HG02884 (cell line): ENCODE results near the gene CCDC88C.

ENCODE experiments used
- ATAC-seq: cut with Tn5 transposase; IDR thresholded peaks from one replicate; pipeline ENCODE4 v1.9.1; 2021; ENCODE audit warnings: mild to moderate bottlenecking, moderate library complexity; ENCODE audit not compliant: unreplicated experiment

Gene CCDC88C

DNA sequence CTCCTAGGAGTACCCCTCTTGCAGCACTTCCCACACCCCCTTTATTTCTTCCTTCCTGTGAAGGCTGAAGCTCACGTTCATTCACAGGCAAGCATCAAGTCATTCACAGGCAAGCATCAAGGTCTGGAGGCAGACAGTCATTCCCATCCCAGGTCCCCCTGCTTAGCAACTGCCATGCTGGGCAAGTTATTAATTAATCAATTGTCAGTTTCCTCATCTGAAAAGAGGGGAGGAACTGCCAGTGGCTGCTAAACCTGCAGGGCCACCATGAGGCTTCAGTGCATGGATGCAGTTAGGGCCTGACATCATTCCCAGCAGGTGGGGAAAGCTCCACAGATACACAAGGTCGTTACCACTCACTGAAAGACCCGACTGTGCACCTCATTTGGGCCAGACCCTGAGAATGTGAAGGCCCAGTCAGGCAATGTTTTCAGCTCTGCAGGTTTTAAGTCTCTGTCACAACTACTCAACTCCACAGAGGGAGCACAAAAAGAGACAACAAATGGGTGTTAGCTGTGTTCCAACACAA lies 88.1 kb downstream of the CCDC88C start:
- ATAC-seq = no peak

DNA sequence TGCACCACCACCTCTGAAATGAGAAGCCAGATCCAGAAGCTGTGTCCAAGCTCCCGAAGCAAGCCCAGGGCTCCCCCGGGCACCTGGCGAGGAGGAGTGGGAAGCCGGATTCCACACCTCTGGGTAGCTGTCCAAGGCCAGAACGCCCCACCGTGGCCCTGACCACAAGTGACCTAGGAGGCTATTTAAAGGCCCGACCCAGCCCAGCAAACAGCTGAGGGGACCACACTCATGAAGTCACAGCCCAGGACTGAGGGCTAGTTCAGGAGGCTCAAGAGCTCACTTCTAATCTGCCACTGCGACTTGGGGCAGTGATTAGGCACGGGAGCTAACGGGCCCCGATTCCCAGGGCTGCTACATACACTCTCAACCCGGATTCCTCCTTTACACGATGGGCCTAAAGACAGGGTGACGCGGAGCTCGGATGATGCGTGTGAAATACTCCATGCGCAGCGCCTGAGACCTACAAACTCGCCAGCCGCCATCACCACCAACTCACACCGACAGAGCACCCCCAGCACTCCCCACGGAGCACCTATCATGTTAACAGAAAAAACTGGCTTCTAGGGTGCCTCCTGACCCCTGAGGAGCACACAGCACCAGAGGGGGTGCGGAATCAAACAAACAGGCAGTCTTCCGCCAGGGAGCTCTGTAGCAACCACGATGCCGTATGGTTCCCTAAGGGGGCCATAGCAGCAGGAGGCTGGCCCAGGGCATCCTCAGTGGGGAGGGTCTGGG lies 89.1 kb downstream of the CCDC88C start:
- no peak for ATAC-seq

DNA sequence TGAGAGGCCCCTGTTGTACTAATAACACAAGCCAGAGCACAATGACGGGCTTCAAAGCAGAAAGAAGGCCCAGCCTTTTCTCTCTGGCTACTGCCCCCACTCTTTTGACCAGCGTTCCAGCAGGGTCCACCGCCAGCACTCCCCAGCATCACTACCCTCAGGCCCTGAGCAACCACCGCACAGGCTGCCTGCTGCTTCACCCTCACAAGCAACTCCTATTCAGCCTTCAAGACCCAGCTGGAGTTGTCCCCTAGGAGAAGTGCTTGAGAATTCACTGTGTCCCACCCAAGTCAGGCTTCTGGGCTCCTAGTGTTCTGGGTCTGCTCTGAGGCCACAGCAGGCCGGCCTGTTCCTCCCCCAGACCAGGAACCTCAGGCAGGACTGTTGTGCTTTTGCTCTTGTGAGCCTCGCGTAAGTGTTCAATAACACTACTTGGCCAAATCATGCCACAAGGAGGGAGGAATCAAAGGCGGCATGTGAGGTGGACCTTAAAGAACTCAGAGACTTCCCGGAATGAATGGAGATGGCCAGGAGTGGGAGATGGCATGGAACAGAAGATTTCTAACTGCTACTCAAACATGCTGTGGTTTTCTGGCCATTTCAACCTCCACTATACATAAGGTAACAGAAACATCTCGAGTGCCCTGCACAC lies 89.8 kb downstream of the CCDC88C start:
- no peak for ATAC-seq

DNA sequence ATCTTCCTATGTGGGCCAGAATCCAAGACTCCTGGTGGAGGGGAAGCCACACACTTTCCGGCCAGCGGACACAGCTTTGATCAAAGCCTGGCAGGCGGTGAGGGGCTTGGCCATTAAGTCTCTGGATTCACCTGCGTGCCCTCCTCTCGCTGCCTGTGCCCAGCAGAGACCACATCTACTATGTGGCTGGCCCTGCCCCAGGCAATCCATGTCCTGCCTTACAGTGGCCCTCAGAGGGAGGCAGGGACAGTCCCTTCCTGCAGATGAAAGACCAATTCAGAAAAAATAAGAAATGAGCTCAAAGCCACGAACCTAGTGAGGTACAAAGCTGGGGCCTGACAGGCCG lies 90.4 kb downstream of the CCDC88C start:
- no peak for ATAC-seq

DNA sequence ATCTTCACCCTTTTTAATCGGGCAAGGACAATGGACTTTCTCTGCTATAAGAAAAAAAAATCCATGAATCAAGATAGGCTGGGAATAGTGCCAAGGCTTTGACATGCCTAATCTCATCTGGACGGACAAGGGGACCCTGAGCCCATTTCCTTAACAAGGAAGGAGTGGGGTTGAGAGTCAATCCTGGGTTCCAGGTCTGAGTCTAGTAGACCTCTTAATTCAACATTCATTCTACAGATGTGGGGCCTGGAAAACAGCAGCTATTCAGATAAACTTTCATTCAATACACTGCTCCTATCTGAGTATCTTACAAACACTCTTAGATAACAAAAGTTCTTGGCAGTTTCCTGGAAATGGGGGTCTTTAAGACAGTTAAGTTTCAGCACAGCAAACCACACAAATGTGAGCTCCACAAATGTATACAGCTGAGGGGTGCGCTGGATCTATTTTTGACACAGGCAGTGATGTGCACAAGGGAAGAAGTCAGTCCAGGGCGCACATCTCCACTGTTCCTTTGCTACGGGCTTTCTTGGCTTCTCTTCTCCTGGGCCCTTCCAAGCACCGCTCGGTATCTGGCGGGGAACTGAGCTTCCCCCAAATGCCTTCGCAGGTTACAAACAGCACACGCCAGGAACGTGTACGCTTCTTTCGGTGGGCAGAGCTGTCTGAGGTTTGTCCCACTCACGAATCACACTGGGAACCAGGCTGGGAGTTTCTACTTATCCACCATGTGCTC lies 90.9 kb downstream of the CCDC88C start:
- ATAC-seq = no peak

DNA sequence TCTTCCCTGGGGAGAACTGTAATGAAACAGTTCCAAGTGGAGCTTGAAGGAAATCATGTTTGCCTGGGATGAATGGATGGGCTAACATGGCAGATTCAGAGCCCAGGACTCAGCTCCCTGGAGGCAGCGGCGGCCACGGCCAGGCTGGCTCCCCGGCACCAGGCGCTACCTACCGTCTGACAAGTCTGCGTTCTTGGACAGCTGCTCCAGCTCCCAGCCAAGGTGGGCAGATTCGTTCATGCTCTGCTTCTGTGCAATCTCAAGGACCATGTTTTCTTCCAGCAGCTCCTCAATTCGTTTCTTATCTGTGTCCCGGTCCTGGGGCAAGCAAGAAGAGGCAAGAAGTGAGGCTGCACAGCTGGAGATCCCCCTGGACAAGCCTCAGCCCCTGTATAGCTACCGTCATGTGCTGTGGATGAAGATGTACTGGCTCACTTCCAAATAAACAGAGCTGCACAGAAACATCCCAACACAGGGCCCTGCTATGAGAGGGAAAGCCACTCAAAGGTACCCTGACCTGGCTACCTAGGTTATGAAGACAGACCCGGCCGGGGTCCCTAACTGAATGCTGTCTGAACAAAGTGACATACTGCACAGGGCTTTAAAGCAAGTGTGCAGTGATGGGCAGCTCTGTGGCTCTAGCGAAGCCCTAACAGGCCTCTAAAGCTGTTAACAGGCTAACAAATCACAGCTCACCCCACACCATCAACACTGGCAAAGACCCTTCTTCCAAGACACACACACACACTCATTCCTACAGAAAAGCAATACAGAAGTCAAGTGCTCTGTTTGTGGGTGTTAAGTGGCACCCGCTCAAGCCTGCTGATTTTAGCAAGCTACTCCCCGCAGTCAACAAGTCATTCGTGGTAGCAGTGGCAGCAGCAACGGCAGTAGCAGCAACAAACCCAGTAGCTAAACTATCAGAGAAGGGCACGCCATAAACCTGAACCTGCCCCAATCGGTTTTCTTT lies 92.7 kb downstream of the CCDC88C start:
- no peak for ATAC-seq

DNA sequence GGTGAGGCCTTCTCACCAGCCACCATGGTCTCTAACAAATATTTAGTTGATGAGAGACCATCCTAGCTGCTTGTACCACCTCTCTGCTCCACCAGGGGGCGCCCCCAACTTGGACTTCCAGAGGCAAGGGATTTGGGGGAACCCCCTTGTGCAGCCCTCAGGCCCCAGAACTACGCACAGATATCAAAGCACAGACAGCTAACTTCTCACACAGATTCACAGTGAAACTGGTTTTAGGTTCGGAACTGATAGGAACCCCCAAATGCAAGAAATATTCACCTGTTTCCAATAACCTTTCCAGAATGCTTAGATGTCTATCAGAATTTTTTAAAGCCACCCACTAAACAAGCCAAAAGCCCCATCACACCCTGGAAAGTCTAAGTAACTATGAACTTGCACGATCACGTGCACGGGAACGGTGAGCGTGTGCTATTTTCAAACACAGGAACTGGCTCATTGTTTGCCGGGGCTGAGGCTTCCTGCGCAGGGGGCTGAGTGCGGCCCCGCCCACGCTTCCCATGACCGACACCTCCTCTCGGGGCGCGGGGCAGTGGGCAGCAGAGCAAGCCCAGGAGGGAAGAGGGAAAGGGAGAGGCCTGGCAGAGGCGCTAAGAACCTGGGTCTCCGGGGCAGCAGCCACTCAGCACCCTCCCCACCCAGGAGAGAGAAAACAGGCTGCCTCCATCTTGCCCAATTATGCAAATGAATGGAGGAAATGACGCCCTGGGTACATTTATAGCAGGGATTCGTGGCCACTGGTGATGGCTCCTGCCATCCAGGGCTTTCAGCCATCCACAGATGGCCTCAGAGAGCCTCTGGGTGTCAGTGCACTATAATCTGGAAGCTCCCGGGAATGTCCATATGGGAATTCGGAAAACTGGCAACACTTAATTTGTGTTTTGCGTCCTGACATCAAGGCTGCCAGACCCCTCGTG lies 93.7 kb downstream of the CCDC88C start:
- ATAC-seq = peak; percentile 71

DNA sequence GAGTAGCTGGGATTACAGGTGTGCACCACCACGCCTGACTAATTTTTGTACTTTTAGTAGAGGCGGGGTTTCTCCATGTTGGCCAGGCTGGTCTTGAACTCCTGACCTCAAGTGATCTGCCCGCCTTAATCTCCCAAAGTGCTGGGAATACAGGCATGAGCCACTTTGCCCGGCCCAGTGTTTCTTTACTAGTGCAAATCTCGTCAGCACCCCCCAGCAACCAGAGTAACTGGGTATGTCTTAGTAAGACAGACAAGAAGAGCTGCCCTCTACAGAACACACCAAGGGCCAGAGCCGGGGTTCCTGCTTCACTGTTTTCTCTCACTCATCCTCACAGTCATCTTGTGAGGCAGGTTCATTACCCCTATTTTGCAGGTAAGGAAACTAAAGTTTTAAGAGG lies 94.6 kb downstream of the CCDC88C start:
- ATAC-seq = no peak

DNA sequence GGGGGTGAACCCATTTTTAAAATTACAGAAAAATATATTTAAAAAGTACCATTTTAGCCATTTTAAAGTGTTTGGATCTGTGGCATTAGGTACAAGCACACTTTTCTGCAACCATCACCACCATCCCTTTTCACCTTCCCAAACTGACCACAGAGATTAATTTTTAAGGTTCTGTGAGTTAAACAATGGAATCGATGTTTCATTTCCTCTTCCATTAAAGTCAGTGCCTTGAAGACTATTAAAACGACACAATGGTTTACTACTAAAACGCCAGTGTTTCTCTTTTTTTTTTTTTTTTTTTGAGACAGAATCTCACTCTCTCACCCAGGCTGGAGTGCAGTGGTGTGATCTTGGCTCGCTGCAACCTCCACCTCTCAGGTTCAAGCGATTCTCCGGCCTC lies 95.0 kb downstream of the CCDC88C start:
- no peak for ATAC-seq

DNA sequence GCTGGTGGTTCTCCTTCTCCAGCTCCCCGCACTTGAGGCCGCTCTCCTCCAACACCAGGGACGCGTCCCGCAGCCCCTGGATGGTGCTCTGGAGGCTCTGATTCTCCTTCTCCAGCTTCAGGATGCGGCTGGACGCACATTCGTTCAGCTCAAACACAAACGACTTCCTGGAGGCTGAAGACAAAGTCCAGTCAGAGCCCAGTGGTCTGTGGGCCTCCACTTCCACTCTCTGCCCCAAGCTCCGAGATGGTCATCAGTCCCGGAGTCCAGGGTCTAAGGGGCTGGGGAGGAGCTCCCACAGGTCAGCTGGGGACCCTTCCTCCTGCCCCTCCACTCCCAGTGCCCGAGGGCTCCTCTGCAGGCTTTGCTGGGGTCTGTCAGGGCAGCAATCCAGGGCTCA lies 96.5 kb downstream of the CCDC88C start:
- no peak for ATAC-seq

DNA sequence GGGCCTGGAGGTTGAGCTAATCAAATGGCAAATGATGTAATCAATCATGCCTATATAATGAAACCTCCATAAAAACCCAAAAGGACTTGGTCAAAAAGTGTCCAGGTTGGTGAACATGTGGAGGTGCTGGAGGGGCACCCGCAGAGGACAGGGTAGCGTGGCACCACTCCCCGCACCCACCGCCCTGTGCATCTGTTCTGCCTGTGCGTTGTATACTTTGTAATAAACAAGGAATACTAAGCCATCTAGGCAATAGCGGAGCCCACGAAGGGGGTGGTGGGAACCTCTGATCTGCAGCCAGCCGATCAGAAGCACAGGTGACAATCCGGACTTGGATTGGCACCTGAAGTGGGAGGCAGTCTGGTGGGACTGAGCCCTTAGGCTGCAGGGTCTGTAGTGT lies 97.4 kb downstream of the CCDC88C start:
- ATAC-seq = no peak

DNA sequence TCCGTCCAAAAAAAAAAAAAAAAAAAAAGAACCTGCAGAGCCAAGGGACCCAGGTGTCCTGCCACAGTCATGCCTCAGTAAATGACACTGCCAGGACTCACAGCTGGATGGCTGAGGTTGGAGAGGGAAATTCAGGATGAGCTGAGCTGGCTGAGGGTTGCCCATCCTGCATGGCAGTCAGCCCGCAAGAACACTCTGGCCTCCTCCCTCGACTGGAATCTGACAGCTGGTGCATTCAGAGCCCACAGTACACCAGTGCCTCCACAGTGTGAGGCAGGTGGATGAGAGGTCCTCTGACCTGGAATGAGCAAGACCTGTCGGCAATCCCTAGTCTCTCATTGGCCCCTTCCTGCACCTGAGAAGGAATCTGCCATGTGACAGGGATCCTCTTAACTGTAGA lies 98.7 kb downstream of the CCDC88C start:
- no peak for ATAC-seq

DNA sequence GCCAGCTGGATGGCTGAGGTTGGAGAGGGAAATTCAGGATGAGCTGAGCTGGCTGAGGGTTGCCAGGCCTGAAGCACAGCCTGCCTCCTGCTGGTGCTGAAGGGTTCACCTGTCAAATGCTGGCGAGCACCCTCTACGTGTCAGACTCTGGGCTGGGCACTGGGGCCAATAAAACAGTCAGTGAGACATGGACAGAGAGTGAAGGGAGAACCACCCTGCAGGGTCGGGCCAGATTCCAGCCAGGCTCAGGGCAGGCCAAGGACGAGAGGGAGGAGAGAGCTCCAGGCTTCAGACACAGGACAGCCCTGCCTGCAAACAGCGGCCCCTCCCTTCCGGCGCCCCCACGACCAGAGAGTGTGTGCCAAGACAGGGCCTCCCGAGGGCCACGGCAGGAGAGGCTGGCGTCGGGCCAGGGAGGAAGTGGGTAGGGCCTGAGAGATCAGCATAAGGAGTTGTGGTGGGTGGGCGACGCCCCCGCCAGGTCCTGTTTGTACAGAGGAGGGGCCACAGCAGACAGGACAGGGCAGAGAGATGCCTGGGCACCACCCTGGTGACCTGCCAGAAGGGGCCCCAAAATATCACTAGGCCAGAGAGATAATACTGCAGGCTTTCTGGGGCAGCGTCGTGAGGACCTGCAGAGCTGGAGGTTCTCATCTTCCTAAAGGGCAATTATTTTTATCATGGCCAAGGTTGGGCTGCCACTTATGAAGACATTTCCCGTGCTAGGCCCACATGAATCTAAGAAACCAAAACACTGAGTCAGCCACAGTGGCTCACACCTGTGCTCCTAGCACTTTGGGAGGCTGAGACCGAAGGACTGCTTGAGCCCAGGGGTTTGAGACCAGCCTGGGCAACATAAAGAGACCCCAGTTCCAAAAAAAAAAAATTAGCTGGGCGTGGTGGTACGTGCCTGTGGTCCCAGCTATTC lies 100.0 kb downstream of the CCDC88C start:
- no peak for ATAC-seq

DNA sequence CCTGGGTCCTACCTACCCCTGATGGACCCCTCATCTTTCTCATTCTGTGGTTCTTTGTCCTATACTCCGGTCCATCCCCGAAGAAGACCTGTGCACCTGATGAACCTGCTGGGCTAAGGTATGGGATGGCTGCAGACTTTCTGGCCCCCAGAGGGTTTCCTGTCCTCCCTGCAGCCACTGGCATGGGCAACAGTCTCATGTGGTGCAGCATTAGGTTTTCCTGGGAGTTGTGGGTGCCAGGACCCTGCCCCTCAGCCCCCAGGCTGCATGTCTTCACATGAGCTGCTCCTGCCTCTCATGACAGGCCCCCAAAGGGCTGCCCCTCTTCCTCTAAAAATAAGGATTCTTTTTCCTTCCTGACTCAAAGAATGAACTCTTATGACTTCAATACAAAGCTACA lies 100.9 kb downstream of the CCDC88C start:
- no peak for ATAC-seq

DNA sequence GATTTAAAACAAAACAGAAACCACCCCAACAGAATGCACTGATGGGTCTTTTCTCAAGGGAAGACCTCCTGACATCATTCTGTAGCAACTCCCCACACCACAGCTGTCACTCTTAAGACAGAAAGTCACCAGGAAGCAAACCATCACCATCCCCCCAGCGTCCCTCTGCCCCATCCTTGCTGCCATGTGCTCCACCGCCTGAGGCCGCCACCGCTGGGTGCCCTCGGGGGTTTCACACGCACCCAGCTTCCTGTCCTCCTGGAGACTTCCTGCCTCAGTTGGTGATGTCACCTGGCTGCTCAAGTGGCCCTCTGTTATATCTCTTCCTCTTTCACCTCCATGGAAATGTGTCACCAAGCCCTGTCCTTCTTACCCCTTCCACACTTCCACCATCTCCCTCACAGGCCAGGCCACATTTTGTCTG lies 101.8 kb downstream of the CCDC88C start:
- peak; percentile 62 for ATAC-seq

DNA sequence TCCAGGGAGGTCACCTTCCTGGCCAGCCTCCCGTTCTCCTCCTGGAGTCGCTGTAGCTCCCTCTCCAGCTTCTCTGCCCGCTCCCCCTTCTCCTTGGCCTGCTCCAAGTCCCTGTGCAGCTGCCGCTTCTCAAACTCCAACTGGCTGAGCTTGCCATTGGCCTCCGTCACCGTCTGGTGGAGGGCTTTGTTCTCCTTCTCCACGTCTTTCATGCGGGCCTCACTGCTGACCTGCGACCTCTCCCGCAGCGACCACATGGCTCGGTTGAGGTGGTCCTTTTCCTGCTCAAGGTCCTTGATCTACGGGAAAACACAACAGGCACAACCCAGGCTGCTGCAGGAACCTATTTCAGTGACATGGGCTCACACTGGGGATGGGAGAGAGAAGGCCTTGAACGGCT lies 103.8 kb downstream of the CCDC88C start:
- no peak for ATAC-seq

DNA sequence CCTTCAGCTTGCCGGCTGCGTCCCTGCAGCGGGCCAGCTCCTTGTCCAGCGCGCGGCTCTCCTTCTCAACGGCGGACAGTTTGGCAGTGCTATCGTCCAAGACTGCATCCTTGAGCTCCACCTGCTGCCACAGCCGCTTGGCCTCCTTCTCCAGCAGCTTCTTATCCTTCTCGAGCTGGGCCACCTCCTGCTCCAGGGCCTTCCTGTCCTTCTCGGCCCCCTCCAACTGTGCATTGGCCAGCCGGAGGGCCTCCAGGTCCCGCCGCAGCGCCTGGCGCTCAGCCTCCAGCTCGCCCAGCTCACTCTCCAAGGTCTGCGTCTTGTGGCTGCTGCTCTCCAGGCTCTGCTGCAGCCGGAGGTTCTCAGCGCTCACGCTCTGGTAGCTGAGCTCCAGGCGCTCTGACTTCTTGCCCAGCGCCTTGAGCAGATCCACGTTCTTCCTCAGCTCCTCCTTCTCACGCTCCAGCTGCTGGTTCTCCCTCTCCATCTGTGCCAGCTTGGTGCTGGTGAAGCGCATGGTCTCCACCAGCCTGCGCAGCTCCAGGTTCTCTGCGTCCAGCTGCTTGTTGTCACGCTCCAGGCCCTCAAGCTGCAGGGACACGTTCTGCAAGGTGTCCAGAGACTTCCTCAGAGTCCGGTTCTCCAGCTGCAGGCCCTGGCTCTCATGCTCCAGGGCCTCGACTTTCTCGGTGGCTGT lies 104.3 kb downstream of the CCDC88C start:
- ATAC-seq = no peak

DNA sequence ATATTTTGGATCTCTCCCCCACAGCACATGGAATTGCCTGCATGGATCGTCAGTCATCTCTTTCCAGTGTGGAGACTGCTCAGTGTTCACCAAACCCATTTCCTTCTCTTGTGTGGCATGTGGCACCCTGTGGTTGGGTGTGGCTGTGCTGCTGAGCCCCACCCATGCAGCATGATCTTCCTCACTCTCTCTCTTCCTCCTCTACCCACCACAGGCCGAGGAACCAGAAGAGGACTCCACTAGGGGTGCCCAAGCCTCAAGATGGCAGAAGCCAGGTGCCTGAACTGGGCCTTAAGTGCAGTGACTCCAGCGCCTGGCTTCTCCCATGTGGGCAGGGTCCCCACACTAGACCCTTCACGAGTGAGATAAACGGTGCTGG lies 106.3 kb downstream of the CCDC88C start:
- no peak for ATAC-seq
